Right kidney (tissue), 1 donor: ENCODE results near the gene CCDC88C.
"Not testable (repeated sequence)": the region's sequence is repeated elsewhere in the genome, so short reads cannot be mapped to it uniquely, and the experiment has no call there.

ENCODE experiments used
- DNase-seq: peaks from one replicate; pipeline ENCODE4 v3.0.0-alpha.2; 2016

CCDC88C gene

GRCh38 chr14:91416744-91417119 is 888 bp downstream of the CCDC88C start:
- DNase-seq = no peak

- no peak for DNase-seq
These were observed 1.6 kb downstream of the CCDC88C start for GRCh38 chr14:91415794-91416743.

GRCh38 chr14:91414475-91414833 is 3.2 kb downstream of the CCDC88C start:
- no peak for DNase-seq

GRCh38 chr14:91413547-91414474 is 3.8 kb downstream of the CCDC88C start:
- DNase-seq = no peak

- no peak for DNase-seq
These were observed 4.7 kb downstream of the CCDC88C start for GRCh38 chr14:91412939-91413338.

GRCh38 chr14:91410771-91411536 is 6.7 kb downstream of the CCDC88C start:
- no peak for DNase-seq

- DNase-seq = no peak
These were observed 7.5 kb downstream of the CCDC88C start for GRCh38 chr14:91409928-91410718.

- not testable (repeated sequence) for DNase-seq
These were observed 8.4 kb downstream of the CCDC88C start for GRCh38 chr14:91409240-91409639.

- DNase-seq = no peak
These were observed 10.6 kb downstream of the CCDC88C start for GRCh38 chr14:91406982-91407381.

- DNase-seq = no peak
These were observed 11.2 kb downstream of the CCDC88C start for GRCh38 chr14:91406451-91406850.

- DNase-seq = no peak
These were observed 11.7 kb downstream of the CCDC88C start for GRCh38 chr14:91405724-91406435.

GRCh38 chr14:91405241-91405721 is 12.3 kb downstream of the CCDC88C start:
- no peak for DNase-seq

- no peak for DNase-seq
These were observed 14.6 kb downstream of the CCDC88C start for GRCh38 chr14:91402771-91403600.

- no peak for DNase-seq
These were observed 15.3 kb downstream of the CCDC88C start for GRCh38 chr14:91402348-91402747.

GRCh38 chr14:91401751-91402150 is 15.9 kb downstream of the CCDC88C start:
- DNase-seq = no peak

- no peak for DNase-seq
These were observed 16.9 kb downstream of the CCDC88C start for GRCh38 chr14:91400696-91401095.

GRCh38 chr14:91399868-91400640 is 17.6 kb downstream of the CCDC88C start:
- DNase-seq = no peak

- no peak for DNase-seq
These were observed 18.9 kb downstream of the CCDC88C start for GRCh38 chr14:91398707-91399106.
